HCT116 (cell line): ENCODE measurements around the gene RGS7. TPM values are rescaled to one million over a fixed set of nuclear protein-coding genes. Genes with fewer than 3 reads are reported as not detected.

Experiments
- ATAC-seq: fragments of 200-7000 bp; cut with Tn5 transposase; 2 replicates; pipeline ENCODE4 v1.9.1; 2020; ENCODE audit warnings: mild to moderate bottlenecking, moderate library complexity
- BruUV-seq: library from RNA; stranded (reverse); fragments of 400-500 nt; replicated peaks from 2 replicates; lab custom pipeline; 2021; lab: Mats Ljungman, UMichigan
- CTCF ChIA-PET: fragments of 300-600 bp; sonication (Branson Sonifier 250); formaldehyde crosslinking; loops from one replicate; lab custom pipeline; 2021; ENCODE audit warnings: antibody characterized with exemption; lab: Charles Lee
- POLR2A ChIA-PET: fragments of 300-600, 350-600 bp; sonication (Branson Sonifier 250); formaldehyde crosslinking; loops from one replicate; lab custom pipeline; 2021; ENCODE audit warnings: antibody characterized with exemption; lab: Charles Lee
- RAD21 ChIA-PET, 2 experiments: fragments of 300-600 bp; sonication (Branson Sonifier 250); formaldehyde crosslinking; loops; one replicate each; lab custom pipeline; 2023; ENCODE audit warnings: low total read pairs in 2 of 2; ENCODE audit not compliant: uncharacterized antibody in 2 of 2, unreplicated experiment in 2 of 2, low non-redundant PET in 1 of 2; lab: Charles Lee
- DNase-seq: peaks from one replicate; pipeline ENCODE4 v3.0.0-alpha.2; 2010; ENCODE audit warnings: low read depth, low spot score
- H2AFZ ChIP-seq: fragments of 200-600 bp; shearing (Covaris generic), sonication (generic); 2 replicates; pipeline ENCODE4 v1.6.1; 2017; ENCODE audit warnings: low read depth, mixed run types, mixed read lengths, antibody characterized with exemption, low read length; ENCODE audit not compliant: poor library complexity, severe bottlenecking
- H3K27ac ChIP-seq: 2 replicates; pipeline ENCODE4 v1.5.1; 2012; ENCODE audit warnings: low read depth, low read length
- H3K27me3 ChIP-seq: fragments of 200-600 bp; sonication (generic); 2 replicates; pipeline ENCODE4 v1.6.1; 2016; ENCODE audit warnings: mixed run types, low read length, mixed read lengths; ENCODE audit not compliant: insufficient read depth
- H3K36me3 ChIP-seq, 2 experiments: fragments of 200-500 bp in 1 of 2; fragments of 200-600 bp in 1 of 2; sonication (Bioruptor generic) in 1 of 2; sonication (generic) in 1 of 2; 2 replicates each; pipeline versions ENCODE4 v1.5.1 to v1.6.1; 2014 to 2016; ENCODE audit warnings: low read length in 2 of 2, inconsistent platforms in 1 of 2, mixed read lengths in 1 of 2, mixed run types in 1 of 2; ENCODE audit not compliant: insufficient read depth in 2 of 2, control insufficient read depth in 1 of 2
- H3K4me1 ChIP-seq, 2 experiments: fragments of 200-600 bp in 1 of 2; sonication (generic) in 1 of 2; 2 replicates each; pipeline versions ENCODE4 v1.5.1 to v1.6.1; 2012 to 2017; ENCODE audit warnings: low read length in 2 of 2, inconsistent platforms in 1 of 2, mild to moderate bottlenecking in 1 of 2, mixed read lengths in 1 of 2, mixed run types in 1 of 2, moderate library complexity in 1 of 2; ENCODE audit not compliant: insufficient read depth in 2 of 2, control insufficient read depth in 1 of 2
- H3K4me2 ChIP-seq: fragments of 200-600 bp; sonication (generic); 2 replicates; pipeline ENCODE4 v1.6.1; 2017; ENCODE audit warnings: mixed run types, low read length, mixed read lengths
- H3K4me3 ChIP-seq, 2 experiments: fragments of 200-600 bp in 1 of 2; sonication (generic) in 1 of 2; replicated peaks in 1 of 2; 2 replicates each; pipeline ENCODE4 v1.5.1; 2011 to 2016; ENCODE audit warnings: low read length in 2 of 2, control low read depth in 1 of 2, low read depth in 1 of 2, mild to moderate bottlenecking in 1 of 2, mixed read lengths in 1 of 2, mixed run types in 1 of 2
- H3K79me2 ChIP-seq: fragments of 200-600 bp; sonication (generic); 2 replicates; pipeline ENCODE4 v1.6.1; 2017; ENCODE audit warnings: mild to moderate bottlenecking, mixed run types, low read length, moderate library complexity, mixed read lengths; ENCODE audit not compliant: insufficient read depth
- H3K9ac ChIP-seq: fragments of 200-600 bp; sonication (generic); 2 replicates; pipeline ENCODE4 v1.6.1; 2016; ENCODE audit warnings: low read length, mixed read lengths
- H3K9me2 ChIP-seq: fragments of 200-600 bp; sonication (generic), shearing (Covaris generic); 2 replicates; pipeline ENCODE4 v1.6.1; 2017; ENCODE audit warnings: mixed run types, mild to moderate bottlenecking, moderate library complexity; ENCODE audit not compliant: insufficient read depth
- H3K9me3 ChIP-seq, 2 experiments: fragments of 200-500 bp in 1 of 2; fragments of 200-600 bp in 1 of 2; sonication (Bioruptor generic) in 1 of 2; sonication (generic) in 1 of 2; 2 replicates each; pipeline ENCODE4 v1.6.1; 2014 to 2017; ENCODE audit warnings: low read length in 2 of 2, mixed read lengths in 2 of 2, inconsistent platforms in 1 of 2, low read depth in 1 of 2, mild to moderate bottlenecking in 1 of 2, mixed run types in 1 of 2, moderate library complexity in 1 of 2; ENCODE audit not compliant: control insufficient read depth in 1 of 2, insufficient read depth in 1 of 2
- H4K20me1 ChIP-seq: fragments of 200-600 bp; sonication (generic), shearing (Covaris generic); 2 replicates; pipeline ENCODE4 v1.6.1; 2017; ENCODE audit warnings: mixed run types, mild to moderate bottlenecking, moderate library complexity; ENCODE audit not compliant: insufficient read depth
- CEBPB ChIP-seq: IDR thresholded peaks from 2 replicates; pipeline ENCODE4 v1.6.1; 2012; ENCODE audit warnings: low read depth
- CTCF ChIP-seq, 3 experiments: fragments of 200-600 bp in 1 of 3; sonication (generic) in 1 of 3; IDR thresholded peaks in 2 of 3; conservative IDR thresholded peaks in 1 of 3; 2 replicates each; pipeline ENCODE4 v1.5.1; 2012 to 2017; ENCODE audit warnings: low read depth in 2 of 3, low read length in 2 of 3, antibody characterized with exemption in 1 of 3, borderline replicate concordance in 1 of 3, control low read depth in 1 of 3, mild to moderate bottlenecking in 1 of 3, mixed read lengths in 1 of 3, mixed run types in 1 of 3, moderate library complexity in 1 of 3; ENCODE audit not compliant: insufficient read depth in 1 of 3
- POLR2AphosphoS5 ChIP-seq: IDR thresholded peaks from 2 replicates; pipeline ENCODE4 v1.6.1; 2011; ENCODE audit warnings: mild to moderate bottlenecking, low read depth, low read length, moderate library complexity
- REST ChIP-seq: IDR thresholded peaks from 2 replicates; pipeline ENCODE4 v1.6.1; 2012; ENCODE audit warnings: low read depth
- SIN3A ChIP-seq: IDR thresholded peaks from 2 replicates; pipeline ENCODE4 v1.6.1; 2012; ENCODE audit warnings: low read depth
- YY1 ChIP-seq: IDR thresholded peaks from 2 replicates; pipeline ENCODE4 v1.6.1; 2011; ENCODE audit warnings: low read length, low read depth, moderate library complexity, mild to moderate bottlenecking; ENCODE audit not compliant: insufficient replicate concordance; ENCODE audit errors: extremely low read depth
- ZBTB33 ChIP-seq: IDR thresholded peaks from 2 replicates; pipeline ENCODE4 v1.6.1; 2011; ENCODE audit warnings: mild to moderate bottlenecking, low read length, moderate library complexity; ENCODE audit not compliant: insufficient replicate concordance; ENCODE audit errors: extremely low read depth
- intact Hi-C: fragments of 100-400 bp; cut with micrococcal nuclease; formaldehyde crosslinking; loops from 2 replicates; pipeline ENCODE4 v1.10.0; 2022
- total RNA-seq: library from RNA; stranded (reverse); gene quantifications from one replicate; pipeline ENCODE4 v1.2.1, GENCODE V29; 2021; ENCODE audit not compliant: unreplicated experiment

The RGS7 gene
- total RNA-seq, 1 experiment from 2014 or later, result not detected

GRCh38 chr1:241356187-241356518, 852 bp downstream of the RGS7 start (continued):
- TF ChIP-seq ZBTB33 (no peak), POLR2AphosphoS5 (no peak), CEBPB (no peak), YY1 (no peak), CTCF (IDR thresholded peaks at IDR 0.05 in 2 of 3, conservative IDR thresholded peaks at IDR 0.05 in 1 of 3; ENCODE audit: borderline replicate concordance in 1 of 3, insufficient read depth in 1 of 3, low read depth in 2 of 3, low read length in 2 of 3) (no peak)

- ChIA-PET RAD21 (no interaction called here), CTCF (no interaction called here), POLR2A (no interaction called here)
- Histone ChIP-seq H4K20me1 (no peaks in the 10 kb centered on the region; the same call in 1 of the 2 replicates), H3K9me3 (no peaks in the 10 kb centered on the region), H3K4me3 (no peak overlapping the region), H3K36me3 (no peaks in the 10 kb centered on the region), H3K9me2 (no peaks in the 10 kb centered on the region), H3K4me1 (no peaks in the 10 kb centered on the region), H2AFZ (no peak overlapping the region), H3K27ac (no peak overlapping the region), H3K79me2 (no peaks in the 10 kb centered on the region), H3K9ac (no peak overlapping the region), H3K27me3 (peaks cover 9% of the 10 kb centered on the region; the same call in 1 of the 2 replicates), H3K4me2 (no peak overlapping the region)
- no peak for ATAC-seq
- intact Hi-C loops, result no loop called here
- TF ChIP-seq REST, result no peak
- no peak for TF ChIP-seq SIN3A
- no TSS peak for BruUV-seq
- DNase-seq, result no peak
Observed at GRCh38 chr1:241355311-241356010, 1.5 kb downstream of the RGS7 start.
